GM08714 (cell line): ENCODE data around the gene C11orf97.
"Not testable (repeated sequence)": the region's sequence is repeated elsewhere in the genome, so short reads cannot be mapped to it uniquely, and the experiment has no call there.

ENCODE experiments used
- H3K4me3 ChIP-seq: fragments of 200-500 bp; sonication (Bioruptor generic); 2 replicates; pipeline ENCODE4 v1.5.1; 2014; ENCODE audit warnings: mild to moderate bottlenecking, low read length, inconsistent platforms
- ZNF274 ChIP-seq: IDR thresholded peaks from 2 replicates; pipeline ENCODE4 v1.6.1; 2012; ENCODE audit warnings: mild to moderate bottlenecking, low read depth, low read length

C11orf97 gene

GRCh38 chr11:94558468-94558867, 46.2 kb downstream of the C11orf97 start:
- no peak for TF ChIP-seq ZNF274
- H3K4me3 ChIP-seq, result no peak overlapping the region

GRCh38 chr11:94558932-94559331, 46.7 kb downstream of the C11orf97 start:
- no peak overlapping the region for H3K4me3 ChIP-seq
- TF ChIP-seq ZNF274, result no peak

GRCh38 chr11:94559361-94559760, 47.1 kb downstream of the C11orf97 start:
- TF ChIP-seq ZNF274, result no peak
- H3K4me3 ChIP-seq, result no peak overlapping the region

- H3K4me3 ChIP-seq, result no peak overlapping the region
- no peak for TF ChIP-seq ZNF274
These were observed 48.6 kb downstream of the C11orf97 start for GRCh38 chr11:94560834-94561233.

- H3K4me3 ChIP-seq, result no peak overlapping the region
- no peak for TF ChIP-seq ZNF274
These were observed 51.1 kb downstream of the C11orf97 start for GRCh38 chr11:94563176-94563847.

GRCh38 chr11:94563848-94564467, 51.7 kb downstream of the C11orf97 start:
- no peak for TF ChIP-seq ZNF274

GRCh38 chr11:94567181-94567670, 55.0 kb downstream of the C11orf97 start, which contains the start of gene PIWIL4:
Gene PIWIL4 (plus strand): TSS chr11:94567368. CDS start chr11:94567519, 151 bp downstream.
- TF ChIP-seq ZNF274, result no peak
- no peak within 1 kb of the TSS for H3K4me3 ChIP-seq

More at GRCh38 chr11:94563848-94564467, 51.7 kb downstream of the C11orf97 start:
- H3K4me3 ChIP-seq, result no peak overlapping the region

- TF ChIP-seq ZNF274, result no peak
- H3K4me3 ChIP-seq, result no peak overlapping the region
These were observed 55.9 kb downstream of the C11orf97 start for GRCh38 chr11:94568200-94568599.

- no peak for TF ChIP-seq ZNF274
- no peak overlapping the region for H3K4me3 ChIP-seq
These were observed 56.5 kb downstream of the C11orf97 start for GRCh38 chr11:94568717-94569116.

- H3K4me3 ChIP-seq, result not testable (repeated sequence)
These were observed 60.7 kb downstream of the C11orf97 start for GRCh38 chr11:94572975-94573374.

GRCh38 chr11:94574193-94574961, 62.1 kb downstream of the C11orf97 start:
- no peak for TF ChIP-seq ZNF274
- no peak overlapping the region for H3K4me3 ChIP-seq

GRCh38 chr11:94576306-94576705, 64.0 kb downstream of the C11orf97 start:
- TF ChIP-seq ZNF274, result no peak
- no peak overlapping the region for H3K4me3 ChIP-seq

GRCh38 chr11:94577841-94578240, 65.6 kb downstream of the C11orf97 start:
- no peak for TF ChIP-seq ZNF274
- H3K4me3 ChIP-seq, result no peak overlapping the region
